Right atrium auricular region (tissue), 2 donors: ENCODE measurements around the gene CREB5. TPM values are rescaled to one million over a fixed set of nuclear protein-coding genes. Genes with fewer than 3 reads are reported as not detected.

Experiments used
- DNase-seq: peaks from one replicate; pipeline ENCODE4 v3.0.0-alpha.2; 2019; ENCODE audit warnings: low spot score
- H3K27ac ChIP-seq, 2 donors: fragments of 200-600 bp; sonication (generic); 1 replicate in 1 of 2; 2 replicates in 1 of 2; pipeline ENCODE4 v1.5.1; 2016 to 2019
- H3K27me3 ChIP-seq, 2 donors: fragments of 200-600 bp; sonication (generic); one replicate each; pipeline versions ENCODE4 v1.5.1 to v1.6.0; 2017 to 2019
- H3K36me3 ChIP-seq: fragments of 200-600 bp; sonication (generic); one replicate; pipeline ENCODE4 v1.5.1; 2016
- H3K4me1 ChIP-seq, 2 donors: fragments of 200-600 bp; sonication (generic); one replicate each; pipeline versions ENCODE4 v1.5.1 to v1.6.0; 2017 to 2019
- H3K4me3 ChIP-seq, 2 donors: fragments of 200-600 bp; sonication (generic); 1 replicate in 1 of 2; 2 replicates in 1 of 2; pipeline ENCODE4 v1.5.1; 2017 to 2019; ENCODE audit warnings: mild to moderate bottlenecking in 1 of 2, moderate library complexity in 1 of 2
- H3K9me3 ChIP-seq, 2 donors: fragments of 200-600 bp; sonication (generic); one replicate each; pipeline ENCODE4 v1.5.1; 2019
- total RNA-seq, 2 donors: library from RNA; depleted of rRNA; stranded (reverse); fragments of >200 nt; gene quantifications; one replicate each; pipeline ENCODE4 v1.1.0, GENCODE V29; 2016
- TF ChIP-seq, protein P1 (sequence below), 2 donors: fragments of 200-600 bp; sonication (generic); IDR thresholded peaks; one replicate each; pipeline ENCODE4 v1.5.1; 2019; ENCODE audit warnings: antibody characterized with exemption in 2 of 2

CREB5 gene
- total RNA-seq, 2 donors from 2014 or later, result 10.5 to 20.8 TPM

DNA sequence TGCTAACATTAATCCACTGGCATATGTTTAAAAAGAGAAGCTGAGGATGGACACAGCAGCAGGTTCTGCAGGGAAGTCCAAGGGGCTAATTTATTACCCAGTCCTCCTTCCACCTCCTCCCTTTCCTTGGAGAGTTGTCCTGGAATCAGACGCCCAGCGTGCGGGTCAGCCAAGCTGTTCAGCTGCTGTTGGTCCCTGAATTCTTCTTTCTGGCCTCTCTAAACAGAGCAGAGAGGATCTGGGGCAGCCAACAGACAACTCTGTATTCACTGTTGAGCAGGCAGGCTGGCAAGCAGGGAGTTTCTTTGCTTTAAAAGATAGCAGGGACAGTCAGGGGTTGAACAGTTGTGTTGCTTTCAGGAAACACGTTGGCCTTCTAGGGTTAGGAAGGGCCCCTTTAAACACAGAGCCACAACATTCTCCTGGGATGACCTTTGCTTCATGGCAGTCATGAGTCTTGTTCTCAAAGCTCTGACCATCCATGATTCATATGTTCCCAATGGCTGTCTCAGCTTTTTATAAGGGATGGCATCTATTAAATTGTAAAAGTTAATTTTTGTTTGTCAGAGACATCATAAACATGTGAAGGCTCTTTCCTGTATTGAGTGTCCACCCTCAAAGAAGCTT lies 217.0 kb downstream of the CREB5 start:
- no peak overlapping the region for H3K27ac ChIP-seq
- peaks cover 0 to 21% of the 10 kb centered on the region in 2 donors for H3K4me1 ChIP-seq

DNA sequence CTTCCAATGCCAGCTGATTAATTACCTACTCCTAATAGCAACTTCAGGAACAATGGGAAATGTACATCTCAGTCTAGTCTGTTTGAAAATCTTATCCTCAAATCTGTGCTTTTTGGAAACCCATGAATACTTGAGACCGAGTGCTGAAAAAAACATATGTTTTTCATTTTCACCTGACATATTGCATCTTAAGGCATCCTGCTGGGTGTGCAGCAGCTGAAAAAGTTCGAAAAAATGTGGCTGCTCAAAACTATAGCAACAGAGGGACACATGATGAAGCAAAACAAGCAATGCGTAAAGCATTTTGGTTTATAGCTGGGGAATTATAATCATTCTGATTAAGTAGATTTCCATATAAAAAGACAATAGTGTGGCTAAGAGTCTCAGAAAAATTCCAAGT lies 218.0 kb downstream of the CREB5 start:
- no peak overlapping the region for H3K27ac ChIP-seq
- TF ChIP-seq, protein P1, sequence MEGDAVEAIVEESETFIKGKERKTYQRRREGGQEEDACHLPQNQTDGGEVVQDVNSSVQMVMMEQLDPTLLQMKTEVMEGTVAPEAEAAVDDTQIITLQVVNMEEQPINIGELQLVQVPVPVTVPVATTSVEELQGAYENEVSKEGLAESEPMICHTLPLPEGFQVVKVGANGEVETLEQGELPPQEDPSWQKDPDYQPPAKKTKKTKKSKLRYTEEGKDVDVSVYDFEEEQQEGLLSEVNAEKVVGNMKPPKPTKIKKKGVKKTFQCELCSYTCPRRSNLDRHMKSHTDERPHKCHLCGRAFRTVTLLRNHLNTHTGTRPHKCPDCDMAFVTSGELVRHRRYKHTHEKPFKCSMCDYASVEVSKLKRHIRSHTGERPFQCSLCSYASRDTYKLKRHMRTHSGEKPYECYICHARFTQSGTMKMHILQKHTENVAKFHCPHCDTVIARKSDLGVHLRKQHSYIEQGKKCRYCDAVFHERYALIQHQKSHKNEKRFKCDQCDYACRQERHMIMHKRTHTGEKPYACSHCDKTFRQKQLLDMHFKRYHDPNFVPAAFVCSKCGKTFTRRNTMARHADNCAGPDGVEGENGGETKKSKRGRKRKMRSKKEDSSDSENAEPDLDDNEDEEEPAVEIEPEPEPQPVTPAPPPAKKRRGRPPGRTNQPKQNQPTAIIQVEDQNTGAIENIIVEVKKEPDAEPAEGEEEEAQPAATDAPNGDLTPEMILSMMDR (IDR thresholded peaks at IDR 0.05), result no peak
- no peaks in the 10 kb centered on the region for H3K27me3 ChIP-seq
- no peaks in the 10 kb centered on the region for H3K36me3 ChIP-seq
- peaks cover 0 to 20% of the 10 kb centered on the region in 2 donors for H3K4me1 ChIP-seq
- H3K9me3 ChIP-seq, result no peaks in the 10 kb centered on the region
- DNase-seq, result no peak
- no peak overlapping the region for H3K4me3 ChIP-seq

More for the DNA sequence above, 217.0 kb downstream of the CREB5 start:
- no peak for DNase-seq
- Histone ChIP-seq H3K9me3 (no peaks in the 10 kb centered on the region), H3K27me3 (no peaks in the 10 kb centered on the region), H3K4me3 (no peak overlapping the region), H3K36me3 (no peaks in the 10 kb centered on the region)
- TF ChIP-seq, protein P1 (IDR thresholded peaks at IDR 0.05), result no peak

DNA sequence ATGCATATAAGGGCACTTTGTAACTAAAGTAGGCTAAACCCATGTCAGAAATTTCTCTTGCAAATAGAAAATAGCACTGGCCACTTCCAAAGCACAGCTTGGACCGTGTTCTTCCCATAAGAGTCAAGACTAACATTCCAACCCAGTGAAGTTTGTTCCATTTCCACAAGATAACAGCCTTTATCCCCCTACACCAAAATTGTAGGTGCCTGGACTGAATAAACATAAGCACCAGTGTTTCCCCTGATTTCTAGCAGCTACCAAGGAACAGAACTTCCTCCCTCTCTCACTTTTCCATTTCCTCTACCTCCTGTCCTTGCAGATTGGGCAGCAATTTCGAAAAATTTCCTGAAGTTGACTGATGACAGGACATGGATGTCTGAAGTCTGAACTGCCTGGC lies 219.7 kb downstream of the CREB5 start:
- no peak overlapping the region for H3K27ac ChIP-seq
- H3K4me1 ChIP-seq, result peaks cover 0 to 11% of the 10 kb centered on the region in 2 donors

DNA sequence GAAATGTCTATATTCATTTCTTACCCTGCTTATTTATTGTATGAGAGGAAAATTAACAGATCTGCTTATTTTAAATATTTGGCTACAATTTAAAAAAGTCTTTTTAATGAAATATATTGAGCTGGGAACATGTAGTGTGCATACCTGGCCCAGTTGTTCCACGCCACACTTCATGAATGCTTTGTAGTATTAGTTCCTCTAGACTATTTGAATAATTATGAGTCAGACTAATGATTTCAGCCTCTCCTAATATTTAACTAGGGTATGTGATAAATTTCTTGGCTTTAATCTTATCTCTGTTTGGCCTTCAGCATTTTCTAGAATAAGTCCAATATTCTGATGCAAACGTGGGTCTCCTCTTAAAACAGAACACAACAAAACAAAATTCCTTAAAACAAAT lies 226.6 kb downstream of the CREB5 start:
- no peak for DNase-seq
- Histone ChIP-seq H3K4me3 (no peak overlapping the region), H3K9me3 (no peaks in the 10 kb centered on the region), H3K27me3 (no peaks in the 10 kb centered on the region), H3K36me3 (no peaks in the 10 kb centered on the region), H3K27ac (no peak overlapping the region), H3K4me1 (peaks cover 0 to 7% of the 10 kb centered on the region in 2 donors)
- TF ChIP-seq, protein P1 (IDR thresholded peaks at IDR 0.05), result no peak

More for the DNA sequence above, 219.7 kb downstream of the CREB5 start:
- TF ChIP-seq, protein P1 (IDR thresholded peaks at IDR 0.05), result no peak
- no peaks in the 10 kb centered on the region for H3K9me3 ChIP-seq
- no peak overlapping the region for H3K4me3 ChIP-seq
- no peaks in the 10 kb centered on the region for H3K36me3 ChIP-seq
- H3K27me3 ChIP-seq, result no peaks in the 10 kb centered on the region
- no peak for DNase-seq

DNA sequence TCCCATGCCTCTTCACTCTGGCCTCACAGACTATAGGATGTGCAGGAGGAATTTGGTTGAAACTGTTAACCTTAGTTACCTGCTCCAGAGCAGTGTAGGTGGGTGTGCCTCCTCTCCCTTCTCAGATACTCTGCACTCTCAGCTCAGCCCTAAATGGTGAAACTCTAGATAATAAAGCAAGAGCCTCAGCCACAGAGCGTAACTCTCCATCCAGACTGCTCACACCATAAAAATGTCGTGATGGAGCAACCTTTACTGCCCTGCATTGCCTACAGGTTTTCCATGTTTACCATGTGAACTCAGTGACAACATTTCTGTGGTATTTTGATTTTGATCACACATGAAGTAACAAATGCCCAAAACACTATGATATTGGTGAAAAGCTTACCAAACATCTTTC lies 227.7 kb downstream of the CREB5 start:
- no peak overlapping the region for H3K27ac ChIP-seq

More for the DNA sequence above, 227.7 kb downstream of the CREB5 start:
- Histone ChIP-seq H3K4me1 (peaks cover 0 to 7% of the 10 kb centered on the region in 2 donors), H3K4me3 (no peak overlapping the region), H3K27me3 (no peaks in the 10 kb centered on the region), H3K36me3 (no peaks in the 10 kb centered on the region), H3K9me3 (no peaks in the 10 kb centered on the region)
- DNase-seq, result no peak
- TF ChIP-seq, protein P1 (IDR thresholded peaks at IDR 0.05), result no peak
